Neural crest cell (in vitro differentiated cells): ENCODE results near the gene FMN1. TPM values are rescaled to one million over a fixed set of nuclear protein-coding genes. Genes with fewer than 3 reads are reported as not detected.

Experiments
- DNase-seq: peaks from one replicate; pipeline ENCODE4 v3.0.0; 2021; ENCODE audit warnings: low read depth, mixed read lengths, low spot score
- H3K27ac Mint-ChIP-seq: one replicate; pipeline ENCODE4 v1.8.0; 2021; ENCODE audit warnings: mild to moderate bottlenecking, mixed read lengths; ENCODE audit not compliant: unreplicated experiment
- H3K27me3 Mint-ChIP-seq: 2 replicates; pipeline ENCODE4 v1.8.0; 2021; ENCODE audit warnings: low read depth, mild to moderate bottlenecking, mixed read lengths
- H3K36me3 Mint-ChIP-seq: 2 replicates; pipeline ENCODE4 v1.8.0; 2021; ENCODE audit warnings: low read depth, mild to moderate bottlenecking, mixed read lengths
- H3K4me1 Mint-ChIP-seq: 2 replicates; pipeline ENCODE4 v1.8.0; 2021; ENCODE audit warnings: mixed read lengths
- H3K4me3 Mint-ChIP-seq: one replicate; pipeline ENCODE4 v1.8.0; 2021; ENCODE audit warnings: mild to moderate bottlenecking, mixed read lengths
- H3K9me3 Mint-ChIP-seq: 2 replicates; pipeline ENCODE4 v1.8.0; 2021; ENCODE audit warnings: mixed read lengths
- CTCF ChIP-seq: fragments of 200-600 bp; sonication (generic); conservative IDR thresholded peaks from 2 replicates; pipeline ENCODE4 v1.5.0; 2021; ENCODE audit warnings: antibody characterized with exemption, mild to moderate bottlenecking
- total RNA-seq: library from RNA; stranded (reverse); gene quantifications from 2 replicates; pipeline ENCODE4 v1.2.1, GENCODE V29; 2021

The FMN1 gene
- total RNA-seq, 1 donor from 2014 or later = 0.70 TPM

GRCh38 chr15:32775103-32775502, 419.4 kb downstream of the FMN1 start:
- H3K4me1 Mint-ChIP-seq = peaks cover 26% of the 10 kb centered on the region
- H3K9me3 Mint-ChIP-seq = peaks cover 4% of the 10 kb centered on the region
- H3K36me3 Mint-ChIP-seq = no peaks in the 10 kb centered on the region
- TF ChIP-seq CTCF = no peak
- no peak for DNase-seq
- no peak overlapping the region for H3K27ac Mint-ChIP-seq
- no peaks in the 10 kb centered on the region for H3K27me3 Mint-ChIP-seq
- no peak overlapping the region for H3K4me3 Mint-ChIP-seq

GRCh38 chr15:32774022-32774421, 420.5 kb downstream of the FMN1 start:
- H3K27ac Mint-ChIP-seq = no peak overlapping the region
- no peak overlapping the region for H3K4me3 Mint-ChIP-seq
- peaks cover 26% of the 10 kb centered on the region for H3K4me1 Mint-ChIP-seq
- H3K9me3 Mint-ChIP-seq = peaks cover 4% of the 10 kb centered on the region
- no peak for TF ChIP-seq CTCF
- no peaks in the 10 kb centered on the region for H3K27me3 Mint-ChIP-seq
- H3K36me3 Mint-ChIP-seq = no peaks in the 10 kb centered on the region
- no peak for DNase-seq

- no peak overlapping the region for H3K27ac Mint-ChIP-seq
- H3K4me1 Mint-ChIP-seq = no peaks in the 10 kb centered on the region
- H3K36me3 Mint-ChIP-seq = no peaks in the 10 kb centered on the region
- TF ChIP-seq CTCF = no peak
- no peak overlapping the region for H3K4me3 Mint-ChIP-seq
- H3K9me3 Mint-ChIP-seq = no peaks in the 10 kb centered on the region
- DNase-seq = no peak
- H3K27me3 Mint-ChIP-seq = no peaks in the 10 kb centered on the region
These were observed 427.3 kb downstream of the FMN1 start for GRCh38 chr15:32767236-32767635.

- no peaks in the 10 kb centered on the region for H3K9me3 Mint-ChIP-seq
- no peak for DNase-seq
- H3K27me3 Mint-ChIP-seq = no peaks in the 10 kb centered on the region
- no peaks in the 10 kb centered on the region for H3K36me3 Mint-ChIP-seq
- no peaks in the 10 kb centered on the region for H3K4me1 Mint-ChIP-seq
- no peak overlapping the region for H3K27ac Mint-ChIP-seq
- TF ChIP-seq CTCF = no peak
- H3K4me3 Mint-ChIP-seq = no peak overlapping the region
These were observed 428.4 kb downstream of the FMN1 start for GRCh38 chr15:32766101-32766500.

- Mint-ChIP-seq H3K27me3 (no peaks in the 10 kb centered on the region), H3K9me3 (no peaks in the 10 kb centered on the region), H3K27ac (no peak overlapping the region), H3K4me3 (no peak overlapping the region), H3K4me1 (no peaks in the 10 kb centered on the region), H3K36me3 (no peaks in the 10 kb centered on the region)
- no peak for DNase-seq
- no peak for TF ChIP-seq CTCF
These were observed 429.3 kb downstream of the FMN1 start for GRCh38 chr15:32765236-32765635.

- no peak for DNase-seq
- no peaks in the 10 kb centered on the region for H3K9me3 Mint-ChIP-seq
- no peaks in the 10 kb centered on the region for H3K27me3 Mint-ChIP-seq
- H3K4me1 Mint-ChIP-seq = no peaks in the 10 kb centered on the region
- no peaks in the 10 kb centered on the region for H3K36me3 Mint-ChIP-seq
- TF ChIP-seq CTCF = no peak
- no peak overlapping the region for H3K27ac Mint-ChIP-seq
- H3K4me3 Mint-ChIP-seq = no peak overlapping the region
These were observed 431.2 kb downstream of the FMN1 start for GRCh38 chr15:32763295-32763694.
